ENCODE data around the gene EAPP.
A peak's percentile ranks its signal among the peaks of the same experiment; 100 is the strongest.
"Not testable (repeated sequence)": the region's sequence is repeated elsewhere in the genome, so short reads cannot be mapped to it uniquely, and the experiment has no call there.

EAPP gene

DNA sequence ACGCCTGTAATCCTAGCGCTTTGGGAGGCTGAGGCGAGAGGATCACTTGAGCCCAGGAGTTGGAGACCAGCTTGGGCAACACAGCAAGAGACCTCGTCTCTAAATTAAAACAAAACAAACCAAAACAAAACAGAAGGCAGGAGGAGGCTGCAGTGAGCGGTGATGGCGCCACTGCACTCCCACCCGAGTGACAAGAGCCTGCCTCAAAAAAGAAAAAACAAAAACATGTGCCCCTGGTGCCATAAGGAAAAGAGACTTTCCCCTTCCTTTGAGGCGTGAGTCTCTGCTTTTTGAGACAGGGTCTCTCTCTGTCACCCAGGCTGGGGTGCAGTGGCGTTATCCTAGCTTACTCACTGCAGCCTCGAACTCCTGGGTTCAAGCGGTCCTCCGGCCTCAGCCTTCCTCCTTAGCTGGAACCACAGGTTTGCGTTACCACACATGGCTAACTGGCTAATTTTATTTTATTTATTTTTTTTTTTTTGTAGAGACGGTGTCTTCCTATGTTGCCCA is 9.0 kb upstream of the EAPP start:
- TF ChIP-seq CTCF (IDR thresholded peaks at IDR 0.05; ENCODE audit: insufficient read depth, low read length, missing control alignments) = no peak
- ChIA-PET POLR2A (no interaction called here), CTCF (interaction anchor here (1.2 kb wide), 1 partner anchor 217 kb away, joined by 4 read pairs; no protein-coding TSS in a partner anchor)
- no peak for DNase-seq (ENCODE audit: low read depth, low spot score)
- H3K4me3 ChIP-seq (ENCODE audit: low read depth, low read length) = no peak overlapping the region

DNA sequence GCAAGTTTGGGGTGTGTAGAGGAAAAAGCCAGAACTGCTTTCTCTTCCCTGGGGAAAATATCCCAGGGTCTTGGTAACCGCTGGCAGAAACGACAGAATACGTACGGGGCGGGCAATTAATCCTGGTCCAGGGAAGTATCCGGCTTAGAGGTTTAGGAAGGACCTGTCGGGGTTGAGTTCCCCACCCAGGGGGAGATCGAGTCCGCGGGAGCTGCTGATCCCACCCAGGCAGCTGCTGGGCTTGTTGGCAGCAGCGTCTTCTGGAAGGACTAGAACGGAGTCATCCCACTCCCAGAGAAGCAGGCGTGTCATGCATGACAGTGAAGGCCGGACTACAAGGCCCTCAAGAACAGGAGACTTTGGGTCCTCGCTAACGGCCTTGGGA is 7.6 kb upstream of the EAPP start:
- DNase-seq (ENCODE audit: low read depth, low spot score); CTCF ChIA-PET; POLR2A ChIA-PET; H3K4me3 ChIP-seq (ENCODE audit: low read depth, low read length): not testable (repeated sequence)

- H3K4me3 ChIP-seq (ENCODE audit: low read depth, low read length); POLR2A ChIA-PET; CTCF ChIA-PET; DNase-seq (ENCODE audit: low read depth, low spot score): not testable (repeated sequence)
Observed at GRCh38 chr14:34546272-34547135, 7.0 kb upstream of the EAPP start.

GRCh38 chr14:34540181-34541059 is 919 bp upstream of the EAPP start:
- DNase-seq (ENCODE audit: low read depth, low spot score); POLR2A ChIA-PET: not testable (repeated sequence)
- peak overlapping the region; percentile 98 for H3K4me3 ChIP-seq (ENCODE audit: low read depth, low read length)
- CTCF ChIA-PET = interaction anchor here (0.9 kb wide), 1 partner anchor 217 kb away, joined by 3 read pairs; no protein-coding TSS in a partner anchor

GRCh38 chr14:34538871-34539406 is 562 bp downstream of the EAPP start:
- ChIA-PET CTCF (interaction anchor here (0.9 to 5.5 kb wide), 3 partner anchors 19 to 215 kb away, joined by 3 to 21 read pairs (median 12); no protein-coding TSS in a partner anchor), POLR2A (no interaction called here)
- no peak for DNase-seq (ENCODE audit: low read depth, low spot score)
- H3K4me3 ChIP-seq (ENCODE audit: low read depth, low read length) = peak overlapping the region; percentile 98
- TF ChIP-seq CTCF (IDR thresholded peaks at IDR 0.05; ENCODE audit: insufficient read depth, low read length, missing control alignments) = no peak

DNA sequence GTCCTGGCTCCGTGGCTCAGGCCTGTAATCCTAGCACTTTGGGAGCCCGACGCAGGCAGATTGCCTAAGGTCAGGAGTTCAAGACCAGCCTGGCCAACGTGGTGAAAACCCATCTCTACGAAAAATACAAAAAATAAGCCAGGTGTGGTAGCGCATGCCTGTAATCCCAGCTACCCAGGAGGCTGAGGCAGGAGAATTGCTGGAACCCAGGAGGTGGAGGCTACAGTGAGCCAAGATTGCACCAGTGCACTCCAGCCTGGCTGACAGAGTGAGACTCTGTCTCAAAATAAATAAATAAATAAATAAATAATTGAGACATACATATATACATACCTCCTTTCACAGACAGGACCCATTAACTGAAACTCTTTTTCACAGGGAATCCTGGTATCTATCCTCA is 1.4 kb downstream of the EAPP start:
- CTCF ChIA-PET = interaction anchor here (0.9 to 5.5 kb wide), 3 partner anchors 18 to 214 kb away, joined by 3 to 21 read pairs (median 12); no protein-coding TSS in a partner anchor
- H3K4me3 ChIP-seq (ENCODE audit: low read depth, low read length) = peak overlapping the region; percentile 98
- DNase-seq (ENCODE audit: low read depth, low spot score); POLR2A ChIA-PET: not testable (repeated sequence)

DNA sequence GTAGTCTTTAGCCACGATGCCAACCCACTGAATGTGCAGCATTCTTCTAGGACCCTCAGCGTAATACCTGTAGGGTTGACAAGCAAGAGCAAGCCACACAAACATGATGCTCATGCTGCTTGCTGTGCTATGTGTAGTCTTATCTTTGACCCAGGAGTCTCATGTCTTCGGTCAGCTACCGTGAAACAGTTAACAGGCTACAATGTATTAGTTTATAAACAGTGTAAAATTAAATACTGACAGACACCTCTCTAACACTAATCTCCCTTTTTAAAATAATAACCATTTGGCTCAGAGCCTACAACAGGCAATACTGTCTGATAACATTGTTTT is 1.9 kb downstream of the EAPP start:
- ChIA-PET POLR2A (interaction anchor here (0.9 kb wide), 1 partner anchor 78 kb away, joined by 4 read pairs; no protein-coding TSS in a partner anchor), CTCF (interaction anchor here (3.3 to 5.5 kb wide), 2 partner anchors 206 to 213 kb away, joined by 12 to 21 read pairs; no protein-coding TSS in a partner anchor)
- no peak for DNase-seq (ENCODE audit: low read depth, low spot score)
- H3K4me3 ChIP-seq (ENCODE audit: low read depth, low read length) = no peak overlapping the region
- no peak for TF ChIP-seq CTCF (IDR thresholded peaks at IDR 0.05; ENCODE audit: insufficient read depth, low read length, missing control alignments)

Measured in AG04449 (cell line).